HepG2 (cell line): ENCODE measurements around the gene RBM43. TPM values are rescaled to one million over a fixed set of nuclear protein-coding genes. Genes with fewer than 3 reads are reported as not detected.
A peak's percentile ranks its signal among the peaks of the same experiment; 100 is the strongest.

ENCODE experiments used
- ATF4 ChIP-seq, 2 experiments: fragments of 450-650 bp in 1 of 2; sonication (generic) in 1 of 2; formaldehyde crosslinking; IDR thresholded peaks; 2 replicates each; pipeline versions ENCODE4 v1.5.0 to v1.8.0; 2020 to 2022; ENCODE audit warnings: mild to moderate bottlenecking in 1 of 2, missing genetic modification reagents in 1 of 2
- BHLHE40 ChIP-seq: IDR thresholded peaks from 2 replicates; pipeline ENCODE4 v1.6.1; 2011; ENCODE audit warnings: low read length, improper control_type of control experiment
- HIVEP1 ChIP-seq: sonication (generic); formaldehyde crosslinking; IDR thresholded peaks from 2 replicates; pipeline ENCODE4 v1.4.0; 2020; ENCODE audit warnings: mild to moderate bottlenecking, missing genetic modification reagents
- MAFF ChIP-seq: IDR thresholded peaks from 2 replicates; pipeline ENCODE4 v1.6.1; 2011; ENCODE audit warnings: low read depth, low read length, improper control_type of control experiment
- MXD4 ChIP-seq: IDR thresholded peaks from 2 replicates; pipeline ENCODE4 v1.6.1; 2016; ENCODE audit warnings: mild to moderate bottlenecking, missing biosample characterization, missing genetic modification reagents
- NCOA5 ChIP-seq: sonication (generic); formaldehyde crosslinking; IDR thresholded peaks from 2 replicates; pipeline ENCODE4 v1.4.0; 2020; ENCODE audit warnings: missing genetic modification reagents
- NFIC ChIP-seq: IDR thresholded peaks from 2 replicates; pipeline ENCODE4 v1.6.1; 2012; ENCODE audit warnings: mild to moderate bottlenecking, low read length, inconsistent platforms
- PCBP1 ChIP-seq: fragments of 200-400 bp; formaldehyde crosslinking; IDR thresholded peaks from 2 replicates; pipeline ENCODE4 v1.6.1; 2017; ENCODE audit warnings: mild to moderate bottlenecking, low read depth, low read length, borderline replicate concordance
- SOX13 ChIP-seq, 3 experiments: fragments of 450-650 bp in 1 of 3; sonication (generic) in 1 of 3; formaldehyde crosslinking in 1 of 3; IDR thresholded peaks in 2 of 3; conservative IDR thresholded peaks in 1 of 3; 2 replicates each; pipeline versions ENCODE4 v1.5.0 to v1.6.1; 2016 to 2020; ENCODE audit warnings: antibody characterized with exemption in 1 of 3, mild to moderate bottlenecking in 1 of 3, missing compliant biosample characterization in 1 of 3, missing genetic modification reagents in 1 of 3, moderate library complexity in 1 of 3
- ZNF160 ChIP-seq: sonication (generic); formaldehyde crosslinking; IDR thresholded peaks from 2 replicates; pipeline ENCODE4 v1.8.0; 2022; ENCODE audit warnings: mild to moderate bottlenecking, inconsistent platforms, missing genetic modification reagents
- ZNF17 ChIP-seq: sonication (generic); formaldehyde crosslinking; IDR thresholded peaks from 2 replicates; pipeline ENCODE4 v1.5.0; 2020; ENCODE audit warnings: mild to moderate bottlenecking, missing genetic modification reagents
- ZNF33A ChIP-seq: sonication (generic); formaldehyde crosslinking; IDR thresholded peaks from 2 replicates; pipeline ENCODE4 v1.5.1; 2020; ENCODE audit warnings: missing genetic modification reagents, mild to moderate bottlenecking, moderate library complexity, borderline replicate concordance
- ZNF383 ChIP-seq: sonication (generic); formaldehyde crosslinking; IDR thresholded peaks from 2 replicates; pipeline ENCODE4 v1.4.0; 2020; ENCODE audit warnings: missing genetic modification reagents, mild to moderate bottlenecking, borderline replicate concordance
- ZNF557 ChIP-seq: sonication (generic); formaldehyde crosslinking; IDR thresholded peaks from 2 replicates; pipeline ENCODE4 v1.4.0; 2020; ENCODE audit warnings: missing genetic modification reagents
- ZNF607 ChIP-seq: sonication (generic); formaldehyde crosslinking; IDR thresholded peaks from 2 replicates; pipeline ENCODE4 v1.5.1; 2020; ENCODE audit warnings: missing genetic modification reagents, mild to moderate bottlenecking, borderline replicate concordance
- ZNF768 ChIP-seq: sonication (generic); formaldehyde crosslinking; IDR thresholded peaks from 2 replicates; pipeline ENCODE4 v1.4.0; 2020; ENCODE audit warnings: missing genetic modification reagents
- ZSCAN9 ChIP-seq: IDR thresholded peaks from 2 replicates; pipeline ENCODE4 v1.6.1; 2016; ENCODE audit warnings: borderline replicate concordance
- polyA plus RNA-seq, 8 experiments: library from polyadenylated mRNA; depleted of rRNA in 3 of 8; stranded (reverse) in 7 of 8; unstranded in 1 of 8; fragments of >200 nt; fragmentation: Illumina TruSeq in 4 of 8; extraction: Trizol in 4 of 8; gene quantifications; 2 replicates each; pipeline versions ENCODE4 v1.2.1 to v1.2.3, GENCODE V29; 2011 to 2016; ENCODE audit warnings: low read depth in 4 of 8, missing spikeins in 1 of 8, mixed read lengths in 1 of 8; ENCODE audit not compliant: insufficient read depth in 1 of 8
- total RNA-seq, 5 experiments: library from RNA; depleted of rRNA; stranded (reverse); fragments of >200 nt; fragmentation: Illumina TruSeq; extraction: Trizol; gene quantifications; 2 replicates each; pipeline ENCODE4 v1.2.3, GENCODE V29; 2016; ENCODE audit warnings: low read depth in 1 of 5
- TF ChIP-seq, protein P1 (sequence below): sonication (generic); formaldehyde crosslinking; IDR thresholded peaks from 2 replicates; pipeline ENCODE4 v1.8.1; 2022; ENCODE audit warnings: low read depth, mild to moderate bottlenecking, missing genetic modification reagents
- TF ChIP-seq, protein P2 (sequence below): sonication (generic); formaldehyde crosslinking; IDR thresholded peaks from 2 replicates; pipeline ENCODE4 v1.4.0; 2020; ENCODE audit warnings: missing genetic modification reagents
- TF ChIP-seq, protein P3 (sequence below): sonication (generic); formaldehyde crosslinking; IDR thresholded peaks from 2 replicates; pipeline ENCODE4 v1.4.0; 2020; ENCODE audit warnings: missing genetic modification reagents
- TF ChIP-seq, protein P4 (sequence below): sonication (generic); formaldehyde crosslinking; IDR thresholded peaks from 2 replicates; pipeline ENCODE4 v1.5.0; 2020; ENCODE audit warnings: mild to moderate bottlenecking, missing genetic modification reagents

Gene RBM43
- total and polyA plus RNA-seq, 2 of the 13 experiments (the other 11 are each of a cell fraction or from before 2014, with no cell fraction given) = 0.31 to 0.70 TPM

DNA sequence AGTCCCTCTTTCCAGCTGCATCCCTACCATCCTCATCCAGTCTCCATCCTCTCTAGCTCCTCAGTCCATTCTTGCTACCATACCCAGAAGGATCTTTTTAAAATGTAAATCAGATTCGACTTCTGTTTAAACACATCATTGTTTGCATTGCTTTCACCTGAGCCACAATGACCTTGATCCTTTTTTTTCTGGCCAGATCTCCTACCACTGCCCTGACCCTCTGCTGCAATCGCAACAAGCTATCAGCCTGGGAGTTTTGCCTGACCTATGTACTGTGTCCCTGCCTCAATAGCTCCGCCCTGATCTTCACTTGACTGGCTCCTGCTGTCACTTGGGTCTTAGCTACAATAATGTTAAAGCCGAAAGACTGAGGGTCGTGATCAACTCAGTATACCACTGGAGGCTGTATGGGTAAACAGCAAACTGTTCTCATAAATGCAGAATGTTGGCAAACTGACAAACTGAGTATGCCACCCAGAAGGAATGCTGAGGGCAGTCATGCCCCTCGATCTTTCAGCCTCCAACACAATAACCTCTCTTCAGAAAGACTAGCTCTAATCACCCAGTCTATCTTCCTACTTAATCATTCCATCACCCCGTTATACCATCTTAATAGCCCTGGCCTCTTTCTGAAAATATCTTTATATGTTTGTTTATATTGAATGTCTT lies 2.6 kb upstream of the RBM43 start (continued):
- TF ChIP-seq, protein P1, sequence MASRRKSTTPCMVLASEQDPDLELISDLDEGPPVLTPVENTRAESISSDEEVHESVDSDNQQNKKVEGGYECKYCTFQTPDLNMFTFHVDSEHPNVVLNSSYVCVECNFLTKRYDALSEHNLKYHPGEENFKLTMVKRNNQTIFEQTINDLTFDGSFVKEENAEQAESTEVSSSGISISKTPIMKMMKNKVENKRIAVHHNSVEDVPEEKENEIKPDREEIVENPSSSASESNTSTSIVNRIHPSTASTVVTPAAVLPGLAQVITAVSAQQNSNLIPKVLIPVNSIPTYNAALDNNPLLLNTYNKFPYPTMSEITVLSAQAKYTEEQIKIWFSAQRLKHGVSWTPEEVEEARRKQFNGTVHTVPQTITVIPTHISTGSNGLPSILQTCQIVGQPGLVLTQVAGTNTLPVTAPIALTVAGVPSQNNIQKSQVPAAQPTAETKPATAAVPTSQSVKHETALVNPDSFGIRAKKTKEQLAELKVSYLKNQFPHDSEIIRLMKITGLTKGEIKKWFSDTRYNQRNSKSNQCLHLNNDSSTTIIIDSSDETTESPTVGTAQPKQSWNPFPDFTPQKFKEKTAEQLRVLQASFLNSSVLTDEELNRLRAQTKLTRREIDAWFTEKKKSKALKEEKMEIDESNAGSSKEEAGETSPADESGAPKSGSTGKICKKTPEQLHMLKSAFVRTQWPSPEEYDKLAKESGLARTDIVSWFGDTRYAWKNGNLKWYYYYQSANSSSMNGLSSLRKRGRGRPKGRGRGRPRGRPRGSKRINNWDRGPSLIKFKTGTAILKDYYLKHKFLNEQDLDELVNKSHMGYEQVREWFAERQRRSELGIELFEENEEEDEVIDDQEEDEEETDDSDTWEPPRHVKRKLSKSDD (CRISPR knock-in tag) = no peak
- no peak for TF ChIP-seq MXD4 (CRISPR knock-in tag)
- TF ChIP-seq SOX13 (IDR thresholded peaks at IDR 0.05) = no peak
- TF ChIP-seq SOX13 (CRISPR knock-in tag; conservative IDR thresholded peaks at IDR 0.05 in 1 of 2, IDR thresholded peaks at IDR 0.05 in 1 of 2) = peak in 1 of 2 experiments; percentile 59; a peak in 1 of 4 replicates
- TF ChIP-seq, protein P2, sequence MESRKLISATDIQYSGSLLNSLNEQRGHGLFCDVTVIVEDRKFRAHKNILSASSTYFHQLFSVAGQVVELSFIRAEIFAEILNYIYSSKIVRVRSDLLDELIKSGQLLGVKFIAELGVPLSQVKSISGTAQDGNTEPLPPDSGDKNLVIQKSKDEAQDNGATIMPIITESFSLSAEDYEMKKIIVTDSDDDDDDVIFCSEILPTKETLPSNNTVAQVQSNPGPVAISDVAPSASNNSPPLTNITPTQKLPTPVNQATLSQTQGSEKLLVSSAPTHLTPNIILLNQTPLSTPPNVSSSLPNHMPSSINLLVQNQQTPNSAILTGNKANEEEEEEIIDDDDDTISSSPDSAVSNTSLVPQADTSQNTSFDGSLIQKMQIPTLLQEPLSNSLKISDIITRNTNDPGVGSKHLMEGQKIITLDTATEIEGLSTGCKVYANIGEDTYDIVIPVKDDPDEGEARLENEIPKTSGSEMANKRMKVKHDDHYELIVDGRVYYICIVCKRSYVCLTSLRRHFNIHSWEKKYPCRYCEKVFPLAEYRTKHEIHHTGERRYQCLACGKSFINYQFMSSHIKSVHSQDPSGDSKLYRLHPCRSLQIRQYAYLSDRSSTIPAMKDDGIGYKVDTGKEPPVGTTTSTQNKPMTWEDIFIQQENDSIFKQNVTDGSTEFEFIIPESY (CRISPR knock-in tag) = no peak
- peak in 1 of 2 experiments; percentile 41; a peak in 1 of 4 replicates for TF ChIP-seq ATF4 (CRISPR knock-in tag; IDR thresholded peaks at IDR 0.05)
- no peak for TF ChIP-seq ZNF33A (CRISPR knock-in tag)
- TF ChIP-seq ZSCAN9 (CRISPR knock-in tag) = no peak
- TF ChIP-seq, protein P3, sequence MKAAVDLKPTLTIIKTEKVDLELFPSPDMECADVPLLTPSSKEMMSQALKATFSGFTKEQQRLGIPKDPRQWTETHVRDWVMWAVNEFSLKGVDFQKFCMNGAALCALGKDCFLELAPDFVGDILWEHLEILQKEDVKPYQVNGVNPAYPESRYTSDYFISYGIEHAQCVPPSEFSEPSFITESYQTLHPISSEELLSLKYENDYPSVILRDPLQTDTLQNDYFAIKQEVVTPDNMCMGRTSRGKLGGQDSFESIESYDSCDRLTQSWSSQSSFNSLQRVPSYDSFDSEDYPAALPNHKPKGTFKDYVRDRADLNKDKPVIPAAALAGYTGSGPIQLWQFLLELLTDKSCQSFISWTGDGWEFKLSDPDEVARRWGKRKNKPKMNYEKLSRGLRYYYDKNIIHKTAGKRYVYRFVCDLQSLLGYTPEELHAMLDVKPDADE (CRISPR knock-in tag) = no peak
- TF ChIP-seq ZNF557 = no peak
- TF ChIP-seq ZNF160 = no peak
- no peak for TF ChIP-seq HIVEP1 (CRISPR knock-in tag)
- no peak for TF ChIP-seq ZNF383 (CRISPR knock-in tag)
- no peak for TF ChIP-seq PCBP1
- TF ChIP-seq BHLHE40 = no peak
- TF ChIP-seq NCOA5 (CRISPR knock-in tag) = no peak
- TF ChIP-seq MAFF = no peak
- no peak for TF ChIP-seq ZNF607 (CRISPR knock-in tag)
- TF ChIP-seq ZNF768 (CRISPR knock-in tag) = no peak
- no peak for TF ChIP-seq ZNF17 (CRISPR knock-in tag)
- TF ChIP-seq, protein P4, sequence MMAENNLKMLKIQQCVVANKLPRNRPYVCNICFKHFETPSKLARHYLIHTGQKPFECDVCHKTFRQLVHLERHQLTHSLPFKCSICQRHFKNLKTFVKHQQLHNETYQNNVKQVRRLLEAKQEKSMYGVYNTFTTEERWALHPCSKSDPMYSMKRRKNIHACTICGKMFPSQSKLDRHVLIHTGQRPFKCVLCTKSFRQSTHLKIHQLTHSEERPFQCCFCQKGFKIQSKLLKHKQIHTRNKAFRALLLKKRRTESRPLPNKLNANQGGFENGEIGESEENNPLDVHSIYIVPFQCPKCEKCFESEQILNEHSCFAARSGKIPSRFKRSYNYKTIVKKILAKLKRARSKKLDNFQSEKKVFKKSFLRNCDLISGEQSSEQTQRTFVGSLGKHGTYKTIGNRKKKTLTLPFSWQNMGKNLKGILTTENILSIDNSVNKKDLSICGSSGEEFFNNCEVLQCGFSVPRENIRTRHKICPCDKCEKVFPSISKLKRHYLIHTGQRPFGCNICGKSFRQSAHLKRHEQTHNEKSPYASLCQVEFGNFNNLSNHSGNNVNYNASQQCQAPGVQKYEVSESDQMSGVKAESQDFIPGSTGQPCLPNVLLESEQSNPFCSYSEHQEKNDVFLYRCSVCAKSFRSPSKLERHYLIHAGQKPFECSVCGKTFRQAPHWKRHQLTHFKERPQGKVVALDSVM (CRISPR knock-in tag) = no peak
- no peak for TF ChIP-seq NFIC
